Hematopoietic multipotent progenitor cell treated with erythropoietin and hydrocortisone succinate and interleukin-3 and kit ligand, for 4 days (in vitro differentiated cells): ENCODE data around the gene ADAMTSL2.

Experiments used
- DNase-seq: peaks from one replicate; pipeline ENCODE4 v3.0.0-alpha.2; 2015

ADAMTSL2 gene

DNA sequence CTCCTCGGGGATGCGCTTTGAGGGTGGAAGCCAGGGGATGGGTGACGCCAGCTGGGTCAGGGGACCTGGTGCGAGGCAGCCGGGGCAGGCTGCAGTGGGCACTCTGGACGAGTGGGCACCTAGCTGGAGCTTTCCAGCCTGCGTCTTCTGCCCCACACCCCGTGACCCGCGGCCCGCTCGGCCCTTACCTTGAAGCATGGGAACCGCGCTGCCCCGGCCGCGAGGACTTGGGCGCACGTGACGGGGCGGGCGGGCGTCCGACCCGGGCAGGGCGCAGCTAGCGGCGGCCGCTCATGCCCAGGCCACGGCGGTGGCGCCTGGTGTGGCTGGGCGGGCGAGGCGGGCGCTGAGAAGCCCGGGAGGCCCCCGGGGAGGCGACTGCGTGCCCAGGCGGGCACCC is 74.4 kb downstream of the ADAMTSL2 start:
- DNase-seq: no peak

DNA sequence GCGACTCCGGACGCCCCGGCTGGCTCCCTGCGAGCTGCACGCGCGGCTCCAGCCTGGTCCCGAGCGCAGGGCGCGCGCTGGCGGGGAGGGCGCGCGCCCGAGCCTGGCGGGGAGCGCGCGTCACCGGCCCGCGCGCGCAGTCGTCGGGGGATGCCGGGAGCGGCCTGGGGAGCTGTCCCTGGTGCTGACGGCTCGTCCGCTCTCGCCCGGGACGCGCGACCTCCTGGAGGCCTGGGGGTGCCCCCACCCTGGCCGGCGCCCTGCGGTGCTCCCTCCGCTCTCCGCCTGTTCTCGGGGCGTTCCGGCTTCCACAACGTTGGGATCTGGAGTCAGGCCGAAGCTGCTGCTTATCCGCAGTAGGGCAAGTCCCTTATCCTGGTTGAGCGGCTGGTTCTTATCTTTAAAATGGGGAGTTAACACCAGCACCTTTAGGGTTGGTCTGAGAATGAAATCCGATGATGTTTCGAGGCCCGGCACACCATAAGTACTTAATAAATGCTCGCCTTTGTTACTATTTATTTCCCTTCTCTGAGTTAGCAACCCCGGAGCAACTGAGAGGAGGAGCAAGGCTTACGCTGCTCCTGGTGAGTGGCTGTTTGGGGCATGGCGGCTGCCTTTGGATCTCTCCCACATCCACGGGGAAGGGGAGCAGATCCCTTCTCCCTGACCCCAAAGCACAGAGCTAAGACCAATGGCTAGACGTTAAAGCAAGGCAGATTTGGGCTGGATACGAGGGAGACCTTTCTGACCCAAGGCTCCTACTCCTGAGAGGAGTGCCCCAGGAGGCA is 75.0 kb downstream of the ADAMTSL2 start, which contains the start of gene FAM163B:
FAM163B (minus strand) TSS at position 79 of the 788 bp plus-strand sequence. CDS start 29,166 bp downstream, outside the sequence.
- peak; percentile 68 for DNase-seq

DNA sequence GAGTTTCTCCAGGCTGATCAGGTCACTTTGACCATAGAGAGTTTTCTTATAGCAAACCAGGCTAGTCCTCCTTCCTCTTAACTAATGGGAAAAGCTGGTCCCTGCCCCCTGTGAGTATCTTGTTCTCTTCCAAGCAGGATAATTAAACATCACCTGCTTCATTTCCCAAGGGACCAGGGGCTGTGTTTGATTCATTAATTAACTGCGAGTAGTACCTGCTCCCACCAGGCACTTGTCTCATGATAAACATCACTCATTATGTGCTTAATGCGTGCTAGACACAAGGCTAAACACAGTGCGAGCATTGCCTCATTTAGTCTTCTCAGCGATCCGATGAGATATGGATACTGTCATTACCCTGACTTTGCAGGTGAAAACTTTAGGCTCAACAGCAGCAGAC is 76.3 kb downstream of the ADAMTSL2 start:
- no peak for DNase-seq

DNA sequence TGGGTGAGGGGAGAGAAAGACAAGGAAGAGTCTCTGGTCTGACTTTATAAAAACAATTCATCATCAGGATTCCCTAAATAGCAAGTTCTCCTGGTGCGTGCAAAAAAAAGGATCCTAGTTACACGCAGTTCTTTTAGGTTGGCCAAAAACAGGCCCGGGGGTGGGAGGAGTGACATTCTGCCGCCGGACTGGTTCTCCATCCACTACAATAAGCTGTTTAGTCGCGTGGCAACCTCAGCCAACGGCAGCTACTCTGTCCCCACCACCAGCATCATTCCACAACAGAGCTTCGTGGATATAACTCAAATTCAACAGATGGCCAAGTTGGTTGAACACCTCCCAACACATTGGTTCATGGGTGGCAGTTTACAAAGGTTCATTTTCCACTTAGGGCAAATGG is 77.5 kb downstream of the ADAMTSL2 start:
- no peak for DNase-seq

DNA sequence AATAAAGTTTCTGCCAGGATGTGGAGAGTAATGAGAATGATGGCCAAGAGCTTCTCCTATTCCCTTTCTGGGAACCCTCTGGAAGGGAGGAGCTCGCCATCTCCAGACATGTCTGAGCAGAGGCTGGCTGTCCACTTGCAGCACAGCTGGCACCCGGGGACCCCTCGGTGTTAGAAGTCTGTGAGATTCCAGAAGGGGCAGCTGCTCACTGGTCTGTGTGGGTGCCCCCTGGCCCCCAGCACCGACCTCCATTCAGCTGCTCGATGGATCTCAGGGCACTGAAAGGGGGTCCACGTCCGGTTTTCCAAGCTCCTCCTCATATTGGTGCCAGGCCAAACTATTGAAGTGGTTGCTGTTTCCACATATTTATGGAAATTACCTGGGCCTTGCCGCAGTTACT is 78.3 kb downstream of the ADAMTSL2 start:
- no peak for DNase-seq

DNA sequence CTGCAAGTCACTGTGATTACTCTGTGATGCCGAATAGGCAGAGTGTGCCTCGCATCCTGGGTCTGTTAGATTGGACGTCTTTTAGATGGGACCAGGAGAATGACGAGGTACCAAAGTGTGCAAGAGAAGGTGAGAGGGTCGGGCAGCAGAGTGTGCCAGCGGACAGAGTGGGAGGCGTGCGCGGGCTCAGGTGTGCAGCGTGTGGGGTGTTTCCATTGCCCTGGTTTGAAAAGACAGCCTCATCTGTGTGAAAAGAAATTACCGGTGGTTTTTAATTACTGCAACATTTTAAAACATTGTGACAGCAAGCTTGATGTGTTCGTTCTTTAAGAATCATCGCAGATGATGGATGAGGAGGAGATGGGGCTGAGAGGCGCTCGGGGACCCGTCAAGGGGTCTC is 78.9 kb downstream of the ADAMTSL2 start:
- DNase-seq: no peak

DNA sequence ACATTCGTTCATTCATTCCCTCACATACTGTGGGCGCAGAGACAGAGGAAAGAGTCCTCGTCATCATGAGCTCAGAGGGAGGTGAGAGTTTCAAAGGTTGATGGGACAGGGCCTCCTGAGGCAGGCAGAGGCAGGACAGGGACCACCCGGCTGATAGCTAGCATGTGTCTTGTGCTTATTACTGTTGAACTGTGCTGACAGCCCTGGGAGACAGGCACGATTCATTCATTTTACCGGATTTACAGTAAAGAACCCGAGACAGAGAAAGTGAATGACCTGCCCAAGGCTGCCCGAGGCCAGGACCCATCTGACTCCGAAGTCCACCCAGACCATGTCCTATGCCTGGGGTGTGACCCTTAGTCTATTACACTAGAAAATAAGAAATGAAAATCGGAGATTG is 79.6 kb downstream of the ADAMTSL2 start:
- no peak for DNase-seq

DNA sequence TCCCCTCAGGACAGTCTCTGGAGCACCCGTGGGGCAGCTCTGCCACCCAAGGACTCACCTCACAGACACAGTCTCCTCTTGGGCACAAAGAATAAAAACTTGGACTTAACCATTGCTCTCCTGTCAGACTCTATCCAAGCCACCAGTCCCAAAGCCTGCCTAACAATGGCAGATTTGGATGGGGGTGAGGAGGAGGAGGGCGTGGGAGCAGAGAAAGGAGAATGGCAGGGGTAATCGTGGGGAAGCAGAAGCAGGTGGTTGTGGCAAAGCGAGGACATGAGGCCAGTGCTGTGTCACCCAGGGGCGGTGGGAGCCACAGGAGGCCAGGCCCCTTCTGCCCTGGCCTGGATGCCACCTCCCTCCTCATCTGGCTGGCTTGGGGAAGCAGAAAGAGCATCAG is 80.2 kb downstream of the ADAMTSL2 start:
- no peak for DNase-seq

DNA sequence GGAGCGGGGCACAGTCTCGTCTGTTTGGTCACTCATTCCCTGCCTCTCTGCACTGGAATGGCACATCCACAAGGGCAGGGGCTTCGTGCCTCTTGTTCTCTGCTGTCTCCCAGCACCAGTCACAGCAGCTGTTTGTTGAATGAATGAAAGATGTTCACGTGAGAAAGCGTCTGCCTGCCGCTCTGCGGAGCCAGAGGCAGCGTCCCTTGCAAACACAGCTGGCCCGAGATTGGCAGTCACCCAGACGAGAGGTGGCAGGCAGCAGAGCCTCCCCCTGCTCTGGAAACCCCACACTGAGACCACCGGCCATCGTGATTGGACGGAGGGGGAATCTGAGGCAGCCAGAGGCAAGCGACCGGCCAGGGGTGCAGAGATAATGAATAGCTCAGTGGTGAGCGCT is 80.7 kb downstream of the ADAMTSL2 start:
- no peak for DNase-seq

DNA sequence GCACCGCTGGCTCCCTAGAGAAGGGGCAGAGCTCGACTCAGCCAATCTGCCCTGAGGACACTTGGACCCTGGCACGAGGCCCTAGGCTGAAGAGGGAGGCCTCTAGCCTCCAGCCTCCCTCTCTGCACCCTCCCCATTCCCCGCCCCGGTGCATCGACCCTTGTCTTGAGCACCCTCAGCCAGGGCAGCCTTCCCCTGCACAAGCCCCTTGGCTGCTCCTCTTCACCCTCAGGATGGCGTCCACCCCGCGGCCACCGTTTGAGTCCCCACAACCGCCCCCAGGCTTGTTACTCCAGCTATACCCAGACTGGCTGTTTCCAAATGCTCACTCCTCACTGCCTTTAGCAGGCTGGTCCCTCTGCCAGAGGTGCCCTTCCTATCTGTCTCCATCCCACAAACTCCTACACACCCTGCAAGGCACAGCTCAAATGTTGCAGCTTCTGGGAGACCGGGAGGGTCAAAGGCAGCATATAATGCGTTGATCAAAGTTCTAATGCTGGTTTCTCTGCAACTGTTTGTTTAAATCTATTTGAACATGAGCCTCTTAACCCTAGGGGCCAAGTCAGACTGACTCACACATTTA is 81.2 kb downstream of the ADAMTSL2 start:
- DNase-seq: no peak

DNA sequence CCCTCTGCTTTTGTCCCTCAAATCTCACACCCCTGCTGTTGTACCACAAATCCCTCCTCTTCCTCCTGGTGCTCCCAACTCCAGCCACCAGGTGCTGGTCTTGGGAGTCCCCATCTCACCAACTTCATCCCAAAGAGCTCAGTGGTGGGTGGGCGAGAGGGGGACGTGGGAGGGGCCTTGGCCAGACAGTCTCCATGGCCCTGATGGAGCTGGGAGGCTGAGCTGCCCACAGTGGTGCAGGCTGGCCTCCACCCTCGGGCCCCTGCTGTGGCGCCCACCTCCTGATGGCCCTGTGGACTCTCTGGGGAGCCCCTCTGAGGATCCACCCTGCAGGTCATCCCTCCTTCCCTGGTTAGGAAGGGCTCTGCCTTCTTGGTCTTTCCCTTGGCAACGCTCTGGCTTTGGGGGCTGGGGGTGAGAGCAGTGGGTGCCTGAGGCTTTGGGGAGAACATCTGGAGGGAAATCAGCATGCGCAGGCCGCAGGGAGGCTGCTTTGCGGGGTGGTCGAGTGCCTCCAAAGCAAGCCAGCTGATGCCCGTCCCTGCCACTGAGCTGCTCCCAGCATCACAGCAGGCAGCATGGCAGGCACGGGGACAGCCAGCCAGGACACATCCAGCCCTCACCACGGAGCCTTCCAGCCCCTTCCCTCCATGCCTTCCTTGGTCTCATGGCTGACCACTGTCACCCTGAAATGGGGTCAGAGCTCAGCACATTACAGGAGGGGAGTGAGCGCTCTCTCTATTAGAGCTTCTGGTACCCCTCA is 82.3 kb downstream of the ADAMTSL2 start:
- DNase-seq: no peak

DNA sequence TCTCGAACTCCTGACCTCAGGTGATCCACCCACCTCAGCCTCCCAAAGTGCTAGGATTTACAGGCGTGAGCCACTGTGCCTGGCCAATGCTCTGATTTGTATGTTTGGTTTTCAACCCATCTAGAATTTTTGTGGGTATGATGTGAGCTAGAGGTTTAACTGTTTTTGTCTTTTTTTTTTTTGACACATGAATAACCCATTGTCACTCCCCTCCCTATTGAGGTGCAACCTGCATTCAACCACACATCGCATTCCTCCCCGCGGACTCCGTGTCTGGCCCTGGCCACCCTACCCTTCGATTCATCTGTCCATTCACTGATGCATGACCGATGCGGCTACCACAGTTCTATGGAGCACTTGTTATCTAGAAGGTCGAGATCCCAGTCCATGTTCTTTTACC is 84.2 kb downstream of the ADAMTSL2 start:
- no peak for DNase-seq

DNA sequence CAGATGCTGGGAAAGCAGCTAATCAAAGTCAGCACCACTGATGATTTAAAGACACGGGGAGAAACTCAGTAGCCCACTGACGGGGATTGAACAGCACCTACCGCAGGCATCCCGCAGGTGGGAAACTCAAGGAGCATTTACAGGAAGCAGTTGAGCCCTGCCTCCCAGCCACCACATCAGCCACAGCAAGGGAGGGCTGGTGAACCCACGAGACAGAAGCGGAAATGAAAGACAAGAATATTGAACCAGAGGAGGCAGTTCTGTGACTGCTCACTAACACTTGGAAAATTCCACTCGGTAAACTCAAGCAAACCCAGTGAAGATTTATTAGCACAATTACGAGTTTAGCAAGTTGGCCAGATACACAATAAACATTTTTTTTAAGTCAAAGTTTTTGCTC is 85.3 kb downstream of the ADAMTSL2 start:
- DNase-seq: peak; percentile 38

DNA sequence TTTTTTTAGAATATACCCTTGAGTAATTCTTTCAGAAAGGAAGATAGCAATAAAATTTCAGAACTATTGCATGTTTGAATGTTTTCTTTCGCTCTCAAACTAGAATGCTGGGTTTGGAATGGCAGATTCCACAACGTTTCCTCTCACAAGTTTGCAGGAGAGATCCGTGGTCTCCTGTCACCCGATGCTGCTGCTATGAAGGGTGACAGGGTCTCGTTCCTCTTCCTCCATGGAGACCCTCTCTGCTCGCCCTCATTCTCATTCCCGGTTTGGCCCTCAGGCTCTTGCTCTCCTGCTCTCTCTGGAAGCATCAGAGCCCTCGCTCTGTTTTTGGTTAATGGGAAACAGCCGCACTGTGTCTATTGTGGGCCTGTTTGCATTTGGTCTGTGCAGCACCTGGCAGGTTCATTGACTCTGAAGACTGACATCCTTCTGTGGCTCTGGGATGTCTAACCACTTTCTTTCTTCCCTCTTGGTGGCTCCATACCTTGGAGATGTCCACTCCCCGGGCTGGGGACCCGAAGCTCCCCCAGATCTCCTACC is 87.3 kb downstream of the ADAMTSL2 start:
- no peak for DNase-seq

DNA sequence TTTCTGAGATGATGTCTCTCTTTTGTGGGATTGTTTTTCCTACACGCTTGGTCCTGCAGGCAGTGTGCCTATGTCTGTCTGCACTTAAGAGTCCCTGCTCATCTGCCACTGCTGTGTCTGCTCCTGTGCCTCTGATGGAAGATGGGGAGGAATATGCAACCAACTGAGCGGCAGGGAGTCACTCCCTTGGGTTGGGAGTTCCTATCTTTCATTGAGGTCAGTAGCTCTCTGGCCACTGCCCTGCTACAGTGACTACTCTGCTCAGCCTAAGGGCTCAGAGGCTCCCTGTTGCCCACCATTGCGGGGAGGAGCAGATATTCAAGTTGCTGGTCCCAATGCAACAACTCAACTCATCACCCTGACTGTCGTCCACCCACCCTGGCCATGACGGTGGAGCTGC is 88.1 kb downstream of the ADAMTSL2 start:
- DNase-seq: no peak
